Measurements from ENCODE around the gene FAM135A.

FAM135A gene

GRCh38 chr6:70413114-70413991, at the start of gene FAM135A:
Gene FAM135A (plus strand): TSS chr6:70413508. CDS start chr6:70428343, 14,835 bp downstream.
- peak; percentile 96 for DNase-seq

DNA sequence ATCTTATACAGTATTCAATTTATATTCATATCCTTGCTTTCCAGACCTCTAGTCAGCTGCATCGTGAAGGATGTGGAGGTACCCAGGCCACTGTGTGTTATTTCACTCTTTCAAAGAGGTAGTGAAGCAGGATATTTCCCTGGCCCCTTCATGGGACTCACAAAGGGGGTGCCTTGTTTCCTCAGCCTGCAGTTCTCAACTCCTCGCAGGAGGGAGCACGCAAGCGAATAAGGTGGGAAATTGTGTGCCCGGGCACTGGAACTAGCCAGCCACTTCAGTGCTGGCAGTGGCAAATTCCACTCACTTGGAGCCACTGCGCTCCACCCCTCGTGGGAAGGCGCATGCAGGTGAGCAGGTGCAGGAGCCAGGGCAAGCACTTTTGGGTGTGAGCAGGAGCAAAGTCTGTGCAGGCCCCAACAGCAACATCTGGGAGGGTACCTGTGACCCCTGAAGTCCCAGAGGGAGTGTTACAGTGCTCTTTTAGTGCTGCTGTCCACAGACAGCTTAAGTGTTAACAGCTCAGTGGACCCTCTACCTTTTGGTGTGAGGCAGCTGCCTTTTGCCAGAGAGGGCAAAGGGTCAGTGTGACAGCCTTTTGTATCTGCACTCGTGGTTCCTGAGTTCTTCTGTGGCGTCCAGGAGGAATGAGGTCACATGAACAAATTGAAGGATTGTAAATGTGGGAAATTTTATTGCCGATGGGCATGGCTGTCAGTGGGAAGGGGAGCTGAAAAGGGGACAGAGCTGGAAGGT, 49.4 kb upstream of the FAM135A start:
- DNase-seq = no peak

DNA sequence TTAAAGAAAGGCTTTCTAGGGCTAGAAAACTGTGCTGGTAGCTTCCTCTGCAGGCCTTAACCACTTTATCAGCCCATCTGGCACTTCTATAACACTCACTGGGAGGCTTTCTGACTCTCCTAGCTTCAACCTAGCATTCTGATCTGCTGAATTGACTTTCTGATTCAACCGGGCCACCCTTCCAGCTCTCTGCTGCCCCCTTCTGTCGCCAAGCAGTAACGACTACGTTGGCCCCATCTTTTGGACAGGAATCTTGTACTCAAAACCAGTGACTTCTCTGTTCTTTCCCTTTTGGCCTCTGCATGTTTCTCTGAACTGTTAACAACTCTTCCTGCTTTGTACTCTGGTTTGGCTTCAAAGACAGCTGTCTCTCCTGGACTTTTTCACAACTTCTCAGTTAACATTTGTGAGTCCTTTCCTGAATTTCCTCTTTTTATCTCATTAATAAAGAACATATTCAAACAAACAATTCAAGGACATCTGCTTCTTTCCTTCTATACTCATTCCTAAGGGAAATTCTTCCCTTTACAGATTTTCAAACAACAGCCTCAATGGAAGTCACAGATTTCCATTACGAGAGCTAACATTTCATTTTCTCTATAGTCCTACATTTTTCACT, 43.9 kb upstream of the FAM135A start:
- DNase-seq = peak; percentile 54

DNA sequence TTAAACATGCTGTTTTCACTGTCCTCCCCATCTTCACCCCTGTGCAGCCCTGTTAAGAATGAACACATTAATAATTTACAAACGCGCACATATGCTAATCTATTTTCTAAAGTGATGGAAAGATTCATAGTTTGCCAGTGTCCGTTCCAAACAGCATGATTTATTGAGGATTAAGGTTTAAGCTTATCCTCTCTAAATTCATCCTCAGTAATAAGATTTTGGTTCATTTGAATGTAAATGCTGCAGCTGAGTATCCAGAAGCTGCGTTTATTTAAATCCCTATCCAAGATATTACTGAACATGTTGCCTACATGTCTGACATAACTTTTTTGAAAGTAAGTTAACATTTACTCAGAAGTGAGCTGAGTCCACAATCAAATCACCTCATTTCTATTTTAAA, 42.8 kb upstream of the FAM135A start:
- no peak for DNase-seq

- peak; percentile 52 for DNase-seq
Observed at GRCh38 chr6:70371454-70372105, 41.7 kb upstream of the FAM135A start.

DNA sequence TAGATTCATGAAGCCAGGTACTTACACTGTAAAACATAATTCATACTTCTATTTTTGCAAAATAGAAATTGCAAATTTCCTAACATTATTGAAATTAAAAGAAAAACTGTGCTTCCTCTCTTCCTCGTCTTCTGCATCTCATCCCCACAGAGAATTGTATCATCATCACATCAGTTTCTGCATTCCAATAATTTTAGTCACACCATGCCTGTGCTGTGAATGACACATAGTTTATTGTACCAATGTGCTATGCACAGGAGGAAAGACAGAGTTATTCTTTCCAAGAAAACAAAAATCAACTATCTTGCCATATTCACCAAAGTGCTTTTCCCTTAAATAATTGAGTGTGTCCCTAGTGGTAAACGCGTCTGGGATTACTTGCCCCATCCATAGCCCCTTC, 38.1 kb upstream of the FAM135A start:
- no peak for DNase-seq

DNA sequence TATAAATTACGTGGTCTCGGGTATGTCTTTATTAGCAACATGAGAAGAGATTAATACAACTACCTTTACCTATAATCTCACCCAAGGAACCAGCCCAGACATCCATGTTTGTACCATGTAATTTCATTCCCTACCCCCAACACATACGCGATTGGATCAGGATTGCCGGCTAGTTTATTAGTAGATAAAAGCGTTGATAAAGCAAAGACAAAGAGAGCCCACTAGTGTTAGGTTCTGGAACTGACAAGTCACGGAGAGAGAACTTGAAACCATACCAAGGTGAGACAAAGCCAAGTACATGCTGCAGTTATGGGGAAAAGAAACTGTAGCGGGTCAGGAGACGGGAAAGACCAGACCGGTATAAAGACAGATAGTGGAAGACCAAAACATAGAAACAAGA, 37.4 kb upstream of the FAM135A start:
- DNase-seq = no peak

DNA sequence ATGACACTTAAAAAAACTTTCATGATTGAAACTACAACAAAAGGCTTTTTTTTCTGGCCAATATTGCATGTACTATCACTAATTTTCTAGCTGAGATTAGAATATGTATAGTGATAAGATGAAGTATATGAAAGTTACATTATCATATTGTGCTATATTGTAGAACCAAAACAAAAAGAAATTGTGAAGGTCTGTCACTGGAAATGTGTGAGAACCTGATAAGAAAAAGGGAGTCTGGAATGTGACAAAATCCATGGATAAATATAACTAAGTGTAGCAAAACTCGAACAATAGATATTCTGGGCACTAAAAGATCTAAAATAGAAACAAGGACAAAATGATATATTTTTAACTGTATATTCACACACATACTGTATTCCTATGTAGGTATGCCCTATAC, 36.7 kb upstream of the FAM135A start:
- DNase-seq = no peak

DNA sequence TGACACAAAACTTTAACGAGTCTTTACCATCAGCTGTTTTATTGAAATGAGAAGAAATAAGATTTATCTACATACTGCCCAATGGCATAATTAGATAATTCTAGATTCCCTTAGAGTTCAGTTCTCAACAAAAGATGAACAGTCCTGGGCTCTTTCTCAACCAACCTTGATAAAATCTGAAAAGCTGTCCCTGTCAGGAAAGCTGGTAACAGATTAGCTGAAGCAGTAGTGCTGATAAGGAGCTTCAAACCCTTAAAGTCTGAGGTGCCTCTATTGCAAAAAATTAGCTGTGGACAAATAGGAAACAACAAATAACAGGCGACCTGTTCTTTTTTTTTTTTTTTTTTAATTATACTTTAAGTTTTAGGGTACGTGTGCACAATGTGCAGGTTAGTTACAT, 35.9 kb upstream of the FAM135A start:
- DNase-seq = no peak

DNA sequence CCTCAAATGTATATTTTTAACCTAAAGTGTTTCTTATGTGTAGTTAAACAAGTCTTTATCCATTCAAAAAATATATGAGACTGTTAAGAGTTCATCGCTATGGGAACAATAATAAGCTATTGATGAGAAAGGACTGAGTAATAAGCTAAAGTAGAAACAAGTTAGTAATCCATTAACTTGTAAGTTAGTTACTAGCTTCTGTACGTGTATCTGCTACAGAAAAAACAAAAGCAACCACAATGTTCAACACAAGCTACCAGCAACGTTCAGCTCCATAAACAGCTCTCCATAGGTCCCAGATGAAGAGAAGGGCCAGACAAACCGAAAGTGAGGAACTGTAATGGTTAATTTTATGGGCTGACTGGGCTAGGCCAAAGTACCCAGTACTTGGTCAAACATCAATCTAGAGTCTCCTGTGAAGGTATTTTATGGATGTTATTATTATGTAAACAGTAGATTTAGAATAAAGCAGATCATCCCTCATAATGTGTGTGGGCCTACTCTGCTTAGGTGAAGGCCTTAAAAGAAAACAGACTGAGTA, 33.8 kb upstream of the FAM135A start:
- no peak for DNase-seq

- DNase-seq = no peak
Observed at GRCh38 chr6:70380252-70380651, 33.1 kb upstream of the FAM135A start.

DNA sequence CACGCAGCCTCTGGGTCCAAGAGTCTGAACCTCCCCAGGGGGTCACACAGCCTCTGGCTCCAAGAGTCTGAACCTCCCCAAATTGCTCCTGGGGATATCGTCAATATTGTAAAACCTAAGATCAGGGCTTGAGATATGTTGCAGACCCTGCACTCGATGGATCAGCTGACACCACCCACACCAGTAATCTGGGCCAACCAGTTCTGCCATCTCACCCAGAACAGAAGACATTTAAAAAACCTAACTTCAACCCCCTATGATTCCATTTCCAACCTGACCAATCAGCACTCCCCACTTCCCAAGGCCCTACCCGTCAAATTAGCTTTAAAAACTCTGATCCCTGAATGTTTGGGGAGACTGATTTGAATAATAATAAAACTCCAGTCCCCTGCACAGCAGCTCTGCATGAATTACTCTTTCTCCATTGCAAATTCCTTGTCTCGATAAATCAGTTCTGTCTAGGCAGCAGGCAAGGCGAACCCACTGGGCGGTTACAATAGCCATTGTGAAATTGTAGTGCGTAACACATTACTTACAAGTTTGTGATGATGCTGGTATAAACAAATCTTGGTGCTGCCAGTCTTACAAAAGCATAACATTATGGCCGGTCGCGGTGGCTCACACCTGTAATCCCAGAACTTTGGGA, 32.4 kb upstream of the FAM135A start:
- DNase-seq = no peak

- no peak for DNase-seq
Observed at GRCh38 chr6:70381417-70381782, 31.9 kb upstream of the FAM135A start.

GRCh38 chr6:70385901-70386300, 27.4 kb upstream of the FAM135A start:
- DNase-seq = no peak

DNA sequence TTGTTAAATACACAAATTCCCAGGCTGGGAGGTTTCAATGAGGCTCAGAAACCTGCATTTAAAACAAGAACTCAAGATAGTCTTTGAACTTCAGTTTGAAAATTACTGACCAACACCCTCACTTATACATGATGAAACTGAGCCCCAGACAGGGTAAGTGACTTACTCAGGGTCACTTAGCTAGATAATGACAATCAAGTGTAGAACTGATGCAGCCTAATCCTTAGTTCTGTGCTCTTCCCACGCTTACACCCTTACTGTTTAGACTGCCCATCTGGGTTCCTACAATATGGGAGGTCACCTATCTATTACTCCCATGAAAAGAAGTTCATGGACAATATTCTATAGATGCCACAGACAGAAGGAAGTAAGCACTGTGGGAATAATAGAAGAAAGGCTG, 24.5 kb upstream of the FAM135A start:
- DNase-seq = no peak

GRCh38 chr6:70389261-70389660, 24.0 kb upstream of the FAM135A start:
- no peak for DNase-seq

- DNase-seq = no peak
Observed at GRCh38 chr6:70390067-70390466, 23.2 kb upstream of the FAM135A start.

DNA sequence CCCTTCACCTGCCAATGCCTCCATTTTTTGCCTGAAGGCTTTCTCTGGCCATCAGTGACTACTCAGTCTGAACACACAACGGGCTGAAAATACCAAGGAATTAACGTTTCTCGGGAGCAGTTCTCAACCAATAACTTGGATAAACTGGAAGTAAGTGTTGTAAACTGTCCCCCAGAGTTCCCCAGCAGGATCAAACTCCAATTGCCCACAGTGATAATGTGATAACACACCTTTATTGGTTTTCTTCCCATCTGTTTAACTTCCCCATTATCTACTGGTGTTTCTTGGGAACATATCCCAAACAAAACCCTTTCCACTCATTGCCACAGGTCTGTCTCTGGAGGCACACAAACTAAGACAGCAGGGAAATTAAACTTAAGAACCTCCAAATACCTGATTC, 21.8 kb upstream of the FAM135A start:
- no peak for DNase-seq

GRCh38 chr6:70394518-70395300, 18.6 kb upstream of the FAM135A start:
- no peak for DNase-seq

GRCh38 chr6:70395301-70395672, 18.0 kb upstream of the FAM135A start:
- DNase-seq = no peak

DNA sequence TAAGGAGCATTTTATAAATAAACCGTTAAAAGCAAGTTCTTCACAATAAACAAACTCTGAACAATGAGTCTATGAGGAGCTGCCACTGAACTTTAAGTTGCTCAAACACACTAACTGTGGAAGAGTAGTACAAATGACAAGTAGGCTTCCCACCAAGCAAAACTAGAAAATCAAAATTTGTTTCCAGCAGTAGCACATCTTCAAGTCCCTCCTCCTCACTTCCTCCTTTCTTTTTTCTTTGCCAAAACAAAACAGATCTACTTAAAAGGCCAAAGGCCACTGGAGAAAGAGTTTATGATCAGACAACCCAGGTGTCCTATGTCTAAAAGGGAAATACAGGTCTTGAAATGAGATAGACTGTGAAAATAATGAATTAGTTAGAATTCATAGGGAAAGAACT, 17.1 kb upstream of the FAM135A start:
- no peak for DNase-seq
